HS-27A (cell line): ENCODE measurements around the gene ING4.
"Not testable (repeated sequence)": the region's sequence is repeated elsewhere in the genome, so short reads cannot be mapped to it uniquely, and the experiment has no call there.

Source experiments
- DNase-seq: peaks from one replicate; pipeline ENCODE4 v3.0.0-alpha.2; 2012; ENCODE audit warnings: low read depth, missing footprints

Gene ING4

GRCh38 chr12:6662906-6663742 lies at the start of gene ING4:
ING4 (minus strand) TSS chr12:6663119; CDS start chr12:6663101, 18 bp downstream.
- peak; percentile 97 for DNase-seq

- DNase-seq = no peak
Measured at GRCh38 chr12:6708960-6709394, 46.1 kb upstream of the ING4 start.

GRCh38 chr12:6708351-6708750 lies 45.4 kb upstream of the ING4 start:
- DNase-seq = not testable (repeated sequence)

- no peak for DNase-seq
Measured at GRCh38 chr12:6703631-6704030, 40.7 kb upstream of the ING4 start.

GRCh38 chr12:6701078-6701768 lies 38.3 kb upstream of the ING4 start:
- no peak for DNase-seq

GRCh38 chr12:6700646-6701051 lies 37.7 kb upstream of the ING4 start, which contains the start of gene PIANP:
PIANP (minus strand) TSS chr12:6700815; CDS start chr12:6698061, 2,754 bp downstream.
- DNase-seq = no peak

GRCh38 chr12:6699989-6700645 lies 37.2 kb upstream of the ING4 start:
- no peak for DNase-seq

GRCh38 chr12:6699259-6699988 lies 36.5 kb upstream of the ING4 start:
- DNase-seq = no peak

GRCh38 chr12:6698352-6699046 lies 35.6 kb upstream of the ING4 start:
- no peak for DNase-seq

GRCh38 chr12:6697584-6698351 lies 34.8 kb upstream of the ING4 start:
- peak; percentile 51 for DNase-seq

GRCh38 chr12:6696690-6697583 lies 34.0 kb upstream of the ING4 start:
- no peak for DNase-seq

GRCh38 chr12:6695313-6696045 lies 32.6 kb upstream of the ING4 start:
- DNase-seq = no peak

- no peak for DNase-seq
Measured at GRCh38 chr12:6694701-6695100, 31.8 kb upstream of the ING4 start.

- DNase-seq = no peak
Measured at GRCh38 chr12:6693832-6694355, 31.0 kb upstream of the ING4 start.

- no peak for DNase-seq
Measured at GRCh38 chr12:6692888-6693287, 30.0 kb upstream of the ING4 start.

GRCh38 chr12:6691473-6691872 lies 28.6 kb upstream of the ING4 start:
- no peak for DNase-seq

GRCh38 chr12:6688999-6689882 lies 26.3 kb upstream of the ING4 start, which contains the start of gene ZNF384:
ZNF384 (minus strand) TSS chr12:6689375; CDS start chr12:6679520, 9,855 bp downstream.
- peak; percentile 98 for DNase-seq
